Loucy (cell line): ENCODE data around the gene ERCC5.

Source experiments
- H2AFZ ChIP-seq: fragments of 200-600 bp; sonication (generic); 2 replicates; pipeline ENCODE4 v1.6.0; 2016; ENCODE audit warnings: antibody characterized with exemption, mild to moderate bottlenecking, low read length, moderate library complexity
- H3F3A ChIP-seq: fragments of 200-600 bp; 2 replicates; pipeline ENCODE4 v1.6.0; 2016; ENCODE audit warnings: antibody characterized with exemption, low read depth, mild to moderate bottlenecking
- H3K27me3 ChIP-seq: fragments of 200-600 bp; sonication (generic); 2 replicates; pipeline ENCODE4 v1.6.1; 2014; ENCODE audit warnings: low read length, mild to moderate bottlenecking; ENCODE audit not compliant: insufficient read depth, poor library complexity, severe bottlenecking
- H3K36me3 ChIP-seq: fragments of 200-600 bp; sonication (generic); 2 replicates; pipeline ENCODE4 v1.6.1; 2016; ENCODE audit warnings: low read length; ENCODE audit not compliant: insufficient read depth
- H3K4me1 ChIP-seq: fragments of 200-600 bp; sonication (generic); 2 replicates; pipeline ENCODE4 v1.5.1; 2014; ENCODE audit warnings: low read length, mild to moderate bottlenecking; ENCODE audit not compliant: insufficient read depth, poor library complexity, severe bottlenecking
- H3K4me2 ChIP-seq: fragments of 200-600 bp; sonication (generic); 2 replicates; pipeline ENCODE4 v1.6.0; 2014; ENCODE audit warnings: antibody characterized with exemption, low read length, low read depth, mild to moderate bottlenecking; ENCODE audit not compliant: poor library complexity, severe bottlenecking
- H3K4me3 ChIP-seq: fragments of 200-600 bp; sonication (generic); 2 replicates; pipeline ENCODE4 v1.5.1; 2014; ENCODE audit warnings: low read length, mild to moderate bottlenecking, mixed read lengths; ENCODE audit not compliant: poor library complexity, severe bottlenecking
- H3K79me2 ChIP-seq: fragments of 200-600 bp; sonication (generic); 2 replicates; pipeline ENCODE4 v1.6.1; 2014; ENCODE audit warnings: low read length; ENCODE audit not compliant: insufficient read depth
- H3K9ac ChIP-seq: fragments of 200-600 bp; sonication (generic); 2 replicates; pipeline ENCODE4 v1.6.0; 2014; ENCODE audit warnings: mild to moderate bottlenecking, low read depth, low read length, moderate library complexity; ENCODE audit not compliant: poor library complexity, severe bottlenecking
- H3K9me2 ChIP-seq: fragments of 200-600 bp; sonication (generic); replicated peaks from 2 replicates; pipeline ENCODE4 v1.6.1; 2016; ENCODE audit warnings: low read depth, low read length, mixed read lengths
- H3K9me3 ChIP-seq: fragments of 200-600 bp; sonication (generic); 2 replicates; pipeline ENCODE4 v1.6.1; 2014; ENCODE audit warnings: mild to moderate bottlenecking, antibody characterized with exemption, low read length, low read depth; ENCODE audit not compliant: insufficient read depth
- H4K20me1 ChIP-seq: fragments of 200-600 bp; sonication (generic); 2 replicates; pipeline ENCODE4 v1.6.0; 2014; ENCODE audit warnings: antibody characterized with exemption, low read length, mild to moderate bottlenecking; ENCODE audit not compliant: insufficient read depth, poor library complexity, severe bottlenecking
- CTCF ChIP-seq: fragments of 200-600 bp; sonication (generic); conservative IDR thresholded peaks from 2 replicates; pipeline ENCODE4 v1.5.1; 2014; ENCODE audit warnings: mild to moderate bottlenecking, antibody characterized with exemption, low read length
- EZH2phosphoT487 ChIP-seq: fragments of 200-600 bp; IDR thresholded peaks from 2 replicates; pipeline ENCODE4 v1.6.1; 2018; ENCODE audit warnings: antibody characterized with exemption, mild to moderate bottlenecking, moderate library complexity, borderline replicate concordance

The ERCC5 gene

GRCh38 chr13:102905905-102906771, 60.3 kb downstream of the ERCC5 start:
- H3K27me3 ChIP-seq: no peaks in the 10 kb centered on the region
- H3K4me2 ChIP-seq: no peak overlapping the region
- H3K9ac ChIP-seq: no peak overlapping the region
- no peak for TF ChIP-seq EZH2phosphoT487
- no peak for TF ChIP-seq CTCF
- no peaks in the 10 kb centered on the region for H4K20me1 ChIP-seq
- no peaks in the 10 kb centered on the region for H3K9me3 ChIP-seq
- H3K36me3 ChIP-seq: no peaks in the 10 kb centered on the region
- H2AFZ ChIP-seq: no peak overlapping the region
- H3K4me1 ChIP-seq: no peaks in the 10 kb centered on the region
- H3K4me3 ChIP-seq: no peak overlapping the region
- H3K79me2 ChIP-seq: no peaks in the 10 kb centered on the region
- H3K9me2 ChIP-seq: no peaks in the 10 kb centered on the region
- H3F3A ChIP-seq: no peaks in the 10 kb centered on the region

- H4K20me1 ChIP-seq: no peaks in the 10 kb centered on the region
- H3K9me2 ChIP-seq: no peaks in the 10 kb centered on the region
- H3F3A ChIP-seq: no peaks in the 10 kb centered on the region
- H3K4me3 ChIP-seq: no peak overlapping the region
- H2AFZ ChIP-seq: no peak overlapping the region
- no peaks in the 10 kb centered on the region for H3K27me3 ChIP-seq
- no peaks in the 10 kb centered on the region for H3K79me2 ChIP-seq
- H3K4me1 ChIP-seq: no peaks in the 10 kb centered on the region
- no peak for TF ChIP-seq CTCF
- no peak for TF ChIP-seq EZH2phosphoT487
- H3K36me3 ChIP-seq: no peaks in the 10 kb centered on the region
- no peaks in the 10 kb centered on the region for H3K9me3 ChIP-seq
- no peak overlapping the region for H3K4me2 ChIP-seq
- no peak overlapping the region for H3K9ac ChIP-seq
Measured at GRCh38 chr13:102907016-102907756, 61.4 kb downstream of the ERCC5 start.

- TF ChIP-seq CTCF (no peak), EZH2phosphoT487 (no peak)
- no peak overlapping the region for H3K4me3 ChIP-seq
- H3K4me2 ChIP-seq: no peak overlapping the region
Measured at GRCh38 chr13:102907886-102908515, 62.2 kb downstream of the ERCC5 start.

More at GRCh38 chr13:102907886-102908515, 62.2 kb downstream of the ERCC5 start:
- Histone ChIP-seq H3K4me1 (no peaks in the 10 kb centered on the region), H3F3A (no peaks in the 10 kb centered on the region), H2AFZ (no peak overlapping the region), H4K20me1 (no peaks in the 10 kb centered on the region), H3K79me2 (no peaks in the 10 kb centered on the region), H3K9ac (no peak overlapping the region), H3K9me2 (no peaks in the 10 kb centered on the region), H3K27me3 (no peaks in the 10 kb centered on the region), H3K9me3 (no peaks in the 10 kb centered on the region), H3K36me3 (no peaks in the 10 kb centered on the region)
